WTC11 (cell line): ENCODE results near the gene COL26A1. TPM values are rescaled to one million over a fixed set of nuclear protein-coding genes. Genes with fewer than 3 reads are reported as not detected.

Experiments used
- ATAC-seq: fragments of 200-7000 bp; cut with Tn5 transposase; 2 replicates; pipeline ENCODE4 v1.10.0; 2021; ENCODE audit warnings: mild to moderate bottlenecking, moderate library complexity
- CTCF ChIA-PET: fragments of 300-600 bp; sonication (Branson Sonifier 250); formaldehyde crosslinking; loops from one replicate; lab custom pipeline; 2021; ENCODE audit warnings: antibody characterized with exemption; lab: Charles Lee
- POLR2A ChIA-PET: fragments of 350-600 bp; sonication (Branson Sonifier 250); formaldehyde crosslinking; loops from one replicate; lab custom pipeline; 2021; ENCODE audit warnings: antibody characterized with exemption; lab: Charles Lee
- DNase-seq: peaks from one replicate; pipeline ENCODE4 v3.0.0; 2021; ENCODE audit warnings: low spot score
- H3K27ac Mint-ChIP-seq: 2 replicates; pipeline ENCODE4 v1.8.0; 2021; ENCODE audit warnings: mixed read lengths
- H3K27me3 Mint-ChIP-seq: 2 replicates; pipeline ENCODE4 v1.8.0; 2021; ENCODE audit warnings: low read depth, mild to moderate bottlenecking, moderate library complexity, mixed read lengths
- H3K36me3 Mint-ChIP-seq: 2 replicates; pipeline ENCODE4 v1.8.0; 2021; ENCODE audit warnings: mixed read lengths
- H3K4me1 Mint-ChIP-seq: 2 replicates; pipeline ENCODE4 v1.8.0; 2022; ENCODE audit warnings: mixed read lengths
- H3K4me3 Mint-ChIP-seq: 2 replicates; pipeline ENCODE4 v1.8.0; 2021; ENCODE audit warnings: mild to moderate bottlenecking, moderate library complexity, mixed read lengths
- H3K9me3 Mint-ChIP-seq: 2 replicates; pipeline ENCODE4 v1.8.0; 2021; ENCODE audit warnings: mixed read lengths
- CREM ChIP-seq: sonication (generic); formaldehyde crosslinking; IDR thresholded peaks from 2 replicates; pipeline ENCODE4 v1.8.1; 2022; ENCODE audit warnings: mild to moderate bottlenecking, missing genetic modification reagents, moderate library complexity
- EMX1 ChIP-seq: fragments of 250-450 bp; sonication (Bioruptor Pico); IDR thresholded peaks from 2 replicates; pipeline ENCODE4 v1.8.0; 2021; ENCODE audit warnings: mild to moderate bottlenecking
- ESRRA ChIP-seq: sonication (generic); formaldehyde crosslinking; IDR thresholded peaks from 2 replicates; pipeline ENCODE4 v1.8.1; 2022; ENCODE audit warnings: mild to moderate bottlenecking, missing genetic modification reagents, borderline replicate concordance
- FOXK1 ChIP-seq: sonication (generic); formaldehyde crosslinking; IDR thresholded peaks from 2 replicates; pipeline ENCODE4 v1.8.0; 2022; ENCODE audit warnings: mild to moderate bottlenecking, moderate library complexity, missing genetic modification reagents
- HMGA2 ChIP-seq: fragments of 250-450 bp; sonication (Bioruptor Pico); IDR thresholded peaks from 2 replicates; pipeline ENCODE4 v1.4.0; 2021; ENCODE audit warnings: mild to moderate bottlenecking, moderate library complexity
- JUN ChIP-seq: sonication (generic); formaldehyde crosslinking; IDR thresholded peaks from 2 replicates; pipeline ENCODE4 v1.8.0; 2023; ENCODE audit warnings: mild to moderate bottlenecking, missing genetic modification reagents
- NR1H2 ChIP-seq: sonication (generic); formaldehyde crosslinking; IDR thresholded peaks from 2 replicates; pipeline ENCODE4 v1.9.0; 2021; ENCODE audit warnings: mild to moderate bottlenecking, moderate library complexity, missing genetic modification reagents
- OVOL2 ChIP-seq: fragments of 250-450 bp; sonication (Bioruptor Pico); IDR thresholded peaks from 2 replicates; pipeline ENCODE4 v1.9.0; 2021; ENCODE audit warnings: mild to moderate bottlenecking, borderline replicate concordance
- RELA ChIP-seq: sonication (generic); formaldehyde crosslinking; IDR thresholded peaks from 2 replicates; pipeline ENCODE4 v1.8.1; 2022; ENCODE audit warnings: missing genetic modification reagents, mild to moderate bottlenecking, borderline replicate concordance
- SMAD3 ChIP-seq: sonication (generic); formaldehyde crosslinking; IDR thresholded peaks from 2 replicates; pipeline ENCODE4 v1.8.0; 2022; ENCODE audit warnings: missing genetic modification reagents, mild to moderate bottlenecking, borderline replicate concordance
- TEAD1 ChIP-seq: sonication (generic); formaldehyde crosslinking; IDR thresholded peaks from 2 replicates; pipeline ENCODE4 v1.8.0; 2022; ENCODE audit warnings: mild to moderate bottlenecking, missing genetic modification reagents
- ZNF121 ChIP-seq: sonication (generic); formaldehyde crosslinking; IDR thresholded peaks from 2 replicates; pipeline ENCODE4 v1.8.0; 2023; ENCODE audit warnings: missing genetic modification reagents
- total RNA-seq: library from RNA; stranded (reverse); gene quantifications from 3 replicates; pipeline ENCODE4 v1.2.3, GENCODE V29; 2021
- TF ChIP-seq, protein P1 (sequence below): fragments of 250-450 bp; sonication (Bioruptor Pico); IDR thresholded peaks from 2 replicates; pipeline ENCODE4 v1.8.0; 2021; ENCODE audit warnings: mild to moderate bottlenecking
- TF ChIP-seq, protein P2 (sequence below): fragments of 250-450 bp; sonication (Bioruptor Pico); IDR thresholded peaks from 2 replicates; pipeline ENCODE4 v1.9.0; 2021; ENCODE audit warnings: mild to moderate bottlenecking
- TF ChIP-seq, protein P3 (sequence below): sonication (generic); formaldehyde crosslinking; IDR thresholded peaks from 2 replicates; pipeline ENCODE4 v1.8.1; 2023; ENCODE audit warnings: mild to moderate bottlenecking, missing genetic modification reagents, moderate library complexity
- TF ChIP-seq, protein P4 (sequence below): sonication (generic); formaldehyde crosslinking; IDR thresholded peaks from 2 replicates; pipeline ENCODE4 v1.8.1; 2022; ENCODE audit warnings: low read depth, missing genetic modification reagents, borderline replicate concordance
- TF ChIP-seq, protein P5 (sequence below): sonication (generic); formaldehyde crosslinking; IDR thresholded peaks from 2 replicates; pipeline ENCODE4 v1.8.0; 2023; ENCODE audit warnings: missing genetic modification reagents
- TF ChIP-seq, protein P6 (sequence below): sonication (generic); formaldehyde crosslinking; IDR thresholded peaks from 2 replicates; pipeline ENCODE4 v1.8.1; 2023; ENCODE audit warnings: mild to moderate bottlenecking, moderate library complexity, missing genetic modification reagents
- TF ChIP-seq, protein P7 (sequence below): sonication (generic); formaldehyde crosslinking; IDR thresholded peaks from 2 replicates; pipeline ENCODE4 v1.8.1; 2023; ENCODE audit warnings: mild to moderate bottlenecking, missing genetic modification reagents
- TF ChIP-seq, protein P8 (sequence below): sonication (generic); formaldehyde crosslinking; IDR thresholded peaks from 2 replicates; pipeline ENCODE4 v1.8.1; 2022; ENCODE audit warnings: low read depth, mild to moderate bottlenecking, moderate library complexity, missing genetic modification reagents, borderline replicate concordance

Gene COL26A1
- total RNA-seq, 1 experiment from 2014 or later = 64.4 TPM

DNA sequence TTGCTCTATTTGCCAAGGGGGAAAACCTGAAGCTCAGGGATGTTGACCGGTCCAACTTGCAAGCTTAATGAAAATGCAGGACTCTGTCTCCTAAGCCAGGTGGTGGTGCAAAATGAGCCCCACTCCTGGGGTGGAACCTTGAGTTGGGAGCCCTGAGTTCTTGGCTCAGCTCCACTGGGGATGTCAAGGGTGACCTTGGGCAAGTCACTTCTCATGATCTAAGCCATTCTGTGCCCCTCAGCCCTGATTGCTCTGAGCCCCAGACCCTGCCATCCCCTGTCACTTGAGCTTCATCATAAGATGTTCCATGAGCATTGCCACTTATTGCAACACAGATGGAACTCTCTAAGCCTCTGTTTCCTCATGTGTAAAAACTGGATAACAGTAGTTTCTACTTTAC lies 232.6 kb downstream of the COL26A1 start:
- H3K4me1 Mint-ChIP-seq = no peaks in the 10 kb centered on the region
- DNase-seq = no peak
- TF ChIP-seq, protein P1, sequence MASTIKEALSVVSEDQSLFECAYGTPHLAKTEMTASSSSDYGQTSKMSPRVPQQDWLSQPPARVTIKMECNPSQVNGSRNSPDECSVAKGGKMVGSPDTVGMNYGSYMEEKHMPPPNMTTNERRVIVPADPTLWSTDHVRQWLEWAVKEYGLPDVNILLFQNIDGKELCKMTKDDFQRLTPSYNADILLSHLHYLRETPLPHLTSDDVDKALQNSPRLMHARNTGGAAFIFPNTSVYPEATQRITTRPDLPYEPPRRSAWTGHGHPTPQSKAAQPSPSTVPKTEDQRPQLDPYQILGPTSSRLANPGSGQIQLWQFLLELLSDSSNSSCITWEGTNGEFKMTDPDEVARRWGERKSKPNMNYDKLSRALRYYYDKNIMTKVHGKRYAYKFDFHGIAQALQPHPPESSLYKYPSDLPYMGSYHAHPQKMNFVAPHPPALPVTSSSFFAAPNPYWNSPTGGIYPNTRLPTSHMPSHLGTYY = no peak
- TF ChIP-seq JUN (CRISPR knock-in tag) (no peak), ESRRA (CRISPR knock-in tag) (no peak), EMX1 (CRISPR knock-in tag) (no peak), RELA (CRISPR knock-in tag) (no peak), SMAD3 (CRISPR knock-in tag) (no peak), FOXK1 (CRISPR knock-in tag) (no peak)
- no peaks in the 10 kb centered on the region for H3K36me3 Mint-ChIP-seq
- no peaks in the 10 kb centered on the region for H3K27me3 Mint-ChIP-seq
- no peak for ATAC-seq
- H3K27ac Mint-ChIP-seq = no peak overlapping the region
- CTCF ChIA-PET = interaction anchor here (0.6 to 1.4 kb wide), 3 partner anchors 30 to 52 kb away, joined by 3 to 5 read pairs (median 3); no protein-coding TSS in a partner anchor
- no peaks in the 10 kb centered on the region for H3K9me3 Mint-ChIP-seq
- POLR2A ChIA-PET = no interaction called here
- no peak overlapping the region for H3K4me3 Mint-ChIP-seq

DNA sequence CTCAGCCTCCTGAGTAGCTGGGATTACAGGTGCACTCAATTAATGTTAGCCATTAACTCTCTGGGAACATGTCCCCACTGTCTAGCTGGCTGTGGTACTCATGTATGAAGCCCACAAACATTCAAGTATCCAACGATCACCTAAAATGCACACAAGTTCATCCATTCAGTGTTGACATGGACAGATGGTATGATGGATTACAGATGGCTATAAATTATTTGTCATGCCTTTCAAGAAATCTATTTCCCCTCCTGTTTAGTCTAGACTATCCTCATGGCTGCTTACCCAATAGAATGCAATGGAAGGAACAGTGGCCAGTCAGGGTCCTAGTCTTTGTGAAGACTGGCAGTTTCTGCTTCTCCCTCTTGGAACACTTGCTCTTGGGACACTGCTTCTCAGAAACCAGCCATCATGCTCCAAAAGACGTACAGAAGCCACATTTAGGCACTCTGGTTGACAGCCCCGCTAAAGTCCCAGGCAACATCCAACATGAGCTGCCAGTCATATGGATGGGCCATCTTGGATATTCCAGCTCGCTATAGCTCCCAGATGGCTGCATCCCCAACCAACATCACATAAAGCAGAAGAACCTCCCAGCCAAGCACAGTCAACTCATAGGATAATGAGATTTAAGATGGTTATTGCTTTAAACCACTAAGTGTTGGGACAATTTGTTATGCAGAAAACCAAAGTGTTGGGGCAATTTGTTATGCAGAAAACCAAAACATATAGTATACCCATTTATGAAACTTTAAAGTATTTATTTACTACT lies 233.3 kb downstream of the COL26A1 start:
- no peak for DNase-seq
- TF ChIP-seq, protein P2, sequence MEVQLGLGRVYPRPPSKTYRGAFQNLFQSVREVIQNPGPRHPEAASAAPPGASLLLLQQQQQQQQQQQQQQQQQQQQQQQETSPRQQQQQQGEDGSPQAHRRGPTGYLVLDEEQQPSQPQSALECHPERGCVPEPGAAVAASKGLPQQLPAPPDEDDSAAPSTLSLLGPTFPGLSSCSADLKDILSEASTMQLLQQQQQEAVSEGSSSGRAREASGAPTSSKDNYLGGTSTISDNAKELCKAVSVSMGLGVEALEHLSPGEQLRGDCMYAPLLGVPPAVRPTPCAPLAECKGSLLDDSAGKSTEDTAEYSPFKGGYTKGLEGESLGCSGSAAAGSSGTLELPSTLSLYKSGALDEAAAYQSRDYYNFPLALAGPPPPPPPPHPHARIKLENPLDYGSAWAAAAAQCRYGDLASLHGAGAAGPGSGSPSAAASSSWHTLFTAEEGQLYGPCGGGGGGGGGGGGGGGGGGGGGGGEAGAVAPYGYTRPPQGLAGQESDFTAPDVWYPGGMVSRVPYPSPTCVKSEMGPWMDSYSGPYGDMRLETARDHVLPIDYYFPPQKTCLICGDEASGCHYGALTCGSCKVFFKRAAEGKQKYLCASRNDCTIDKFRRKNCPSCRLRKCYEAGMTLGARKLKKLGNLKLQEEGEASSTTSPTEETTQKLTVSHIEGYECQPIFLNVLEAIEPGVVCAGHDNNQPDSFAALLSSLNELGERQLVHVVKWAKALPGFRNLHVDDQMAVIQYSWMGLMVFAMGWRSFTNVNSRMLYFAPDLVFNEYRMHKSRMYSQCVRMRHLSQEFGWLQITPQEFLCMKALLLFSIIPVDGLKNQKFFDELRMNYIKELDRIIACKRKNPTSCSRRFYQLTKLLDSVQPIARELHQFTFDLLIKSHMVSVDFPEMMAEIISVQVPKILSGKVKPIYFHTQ = no peak

DNA sequence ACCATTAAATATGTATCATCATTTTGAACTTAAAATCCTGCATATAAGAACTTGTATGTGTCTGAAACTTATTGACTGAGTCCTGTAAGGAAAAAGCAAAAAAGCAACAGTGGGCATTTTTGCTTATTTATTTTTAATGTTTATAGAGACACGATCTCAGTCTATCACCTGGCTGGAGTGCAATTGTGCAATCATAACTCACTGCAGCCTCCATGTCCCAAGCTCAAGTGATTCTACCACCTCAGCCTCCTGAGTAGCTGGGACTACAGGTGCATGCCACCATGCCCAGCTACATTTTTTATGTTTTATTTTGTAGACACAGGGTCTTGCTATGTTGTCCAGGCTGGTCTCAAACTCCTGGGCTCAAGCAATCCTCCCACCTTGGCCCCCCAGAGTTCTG lies 234.2 kb downstream of the COL26A1 start:
- Mint-ChIP-seq H3K4me3 (no peak overlapping the region), H3K27me3 (no peaks in the 10 kb centered on the region; the same call in 1 of the 2 replicates), H3K27ac (no peak overlapping the region), H3K36me3 (no peaks in the 10 kb centered on the region), H3K4me1 (no peaks in the 10 kb centered on the region), H3K9me3 (no peaks in the 10 kb centered on the region)
- CTCF ChIA-PET = no interaction called here
- POLR2A ChIA-PET = no interaction called here
- DNase-seq (no peak), ATAC-seq (no peak)
- TF ChIP-seq NR1H2 (CRISPR knock-in tag) (no peak), HMGA2 (CRISPR knock-in tag) (no peak), ZNF121 (CRISPR knock-in tag) (no peak), OVOL2 (CRISPR knock-in tag) (no peak), CREM (CRISPR knock-in tag) (no peak), JUN (CRISPR knock-in tag) (no peak), TEAD1 (CRISPR knock-in tag) (no peak)
- TF ChIP-seq, protein P3, sequence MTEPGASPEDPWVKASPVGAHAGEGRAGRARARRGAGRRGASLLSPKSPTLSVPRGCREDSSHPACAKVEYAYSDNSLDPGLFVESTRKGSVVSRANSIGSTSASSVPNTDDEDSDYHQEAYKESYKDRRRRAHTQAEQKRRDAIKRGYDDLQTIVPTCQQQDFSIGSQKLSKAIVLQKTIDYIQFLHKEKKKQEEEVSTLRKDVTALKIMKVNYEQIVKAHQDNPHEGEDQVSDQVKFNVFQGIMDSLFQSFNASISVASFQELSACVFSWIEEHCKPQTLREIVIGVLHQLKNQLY (CRISPR knock-in tag) = no peak
- TF ChIP-seq, protein P4, sequence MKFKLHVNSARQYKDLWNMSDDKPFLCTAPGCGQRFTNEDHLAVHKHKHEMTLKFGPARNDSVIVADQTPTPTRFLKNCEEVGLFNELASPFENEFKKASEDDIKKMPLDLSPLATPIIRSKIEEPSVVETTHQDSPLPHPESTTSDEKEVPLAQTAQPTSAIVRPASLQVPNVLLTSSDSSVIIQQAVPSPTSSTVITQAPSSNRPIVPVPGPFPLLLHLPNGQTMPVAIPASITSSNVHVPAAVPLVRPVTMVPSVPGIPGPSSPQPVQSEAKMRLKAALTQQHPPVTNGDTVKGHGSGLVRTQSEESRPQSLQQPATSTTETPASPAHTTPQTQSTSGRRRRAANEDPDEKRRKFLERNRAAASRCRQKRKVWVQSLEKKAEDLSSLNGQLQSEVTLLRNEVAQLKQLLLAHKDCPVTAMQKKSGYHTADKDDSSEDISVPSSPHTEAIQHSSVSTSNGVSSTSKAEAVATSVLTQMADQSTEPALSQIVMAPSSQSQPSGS (CRISPR knock-in tag) = no peak
- TF ChIP-seq, protein P5, sequence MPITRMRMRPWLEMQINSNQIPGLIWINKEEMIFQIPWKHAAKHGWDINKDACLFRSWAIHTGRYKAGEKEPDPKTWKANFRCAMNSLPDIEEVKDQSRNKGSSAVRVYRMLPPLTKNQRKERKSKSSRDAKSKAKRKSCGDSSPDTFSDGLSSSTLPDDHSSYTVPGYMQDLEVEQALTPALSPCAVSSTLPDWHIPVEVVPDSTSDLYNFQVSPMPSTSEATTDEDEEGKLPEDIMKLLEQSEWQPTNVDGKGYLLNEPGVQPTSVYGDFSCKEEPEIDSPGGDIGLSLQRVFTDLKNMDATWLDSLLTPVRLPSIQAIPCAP (CRISPR knock-in tag) = no peak
- TF ChIP-seq, protein P6, sequence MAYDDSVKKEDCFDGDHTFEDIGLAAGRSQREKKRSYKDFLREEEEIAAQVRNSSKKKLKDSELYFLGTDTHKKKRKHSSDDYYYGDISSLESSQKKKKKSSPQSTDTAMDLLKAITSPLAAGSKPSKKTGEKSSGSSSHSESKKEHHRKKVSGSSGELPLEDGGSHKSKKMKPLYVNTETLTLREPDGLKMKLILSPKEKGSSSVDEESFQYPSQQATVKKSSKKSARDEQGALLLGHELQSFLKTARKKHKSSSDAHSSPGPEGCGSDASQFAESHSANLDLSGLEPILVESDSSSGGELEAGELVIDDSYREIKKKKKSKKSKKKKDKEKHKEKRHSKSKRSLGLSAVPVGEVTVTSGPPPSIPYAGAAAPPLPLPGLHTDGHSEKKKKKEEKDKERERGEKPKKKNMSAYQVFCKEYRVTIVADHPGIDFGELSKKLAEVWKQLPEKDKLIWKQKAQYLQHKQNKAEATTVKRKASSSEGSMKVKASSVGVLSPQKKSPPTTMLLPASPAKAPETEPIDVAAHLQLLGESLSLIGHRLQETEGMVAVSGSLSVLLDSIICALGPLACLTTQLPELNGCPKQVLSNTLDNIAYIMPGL (CRISPR knock-in tag) = no peak
- TF ChIP-seq, protein P7, sequence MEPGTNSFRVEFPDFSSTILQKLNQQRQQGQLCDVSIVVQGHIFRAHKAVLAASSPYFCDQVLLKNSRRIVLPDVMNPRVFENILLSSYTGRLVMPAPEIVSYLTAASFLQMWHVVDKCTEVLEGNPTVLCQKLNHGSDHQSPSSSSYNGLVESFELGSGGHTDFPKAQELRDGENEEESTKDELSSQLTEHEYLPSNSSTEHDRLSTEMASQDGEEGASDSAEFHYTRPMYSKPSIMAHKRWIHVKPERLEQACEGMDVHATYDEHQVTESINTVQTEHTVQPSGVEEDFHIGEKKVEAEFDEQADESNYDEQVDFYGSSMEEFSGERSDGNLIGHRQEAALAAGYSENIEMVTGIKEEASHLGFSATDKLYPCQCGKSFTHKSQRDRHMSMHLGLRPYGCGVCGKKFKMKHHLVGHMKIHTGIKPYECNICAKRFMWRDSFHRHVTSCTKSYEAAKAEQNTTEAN (CRISPR knock-in tag) = no peak
- TF ChIP-seq, protein P8, sequence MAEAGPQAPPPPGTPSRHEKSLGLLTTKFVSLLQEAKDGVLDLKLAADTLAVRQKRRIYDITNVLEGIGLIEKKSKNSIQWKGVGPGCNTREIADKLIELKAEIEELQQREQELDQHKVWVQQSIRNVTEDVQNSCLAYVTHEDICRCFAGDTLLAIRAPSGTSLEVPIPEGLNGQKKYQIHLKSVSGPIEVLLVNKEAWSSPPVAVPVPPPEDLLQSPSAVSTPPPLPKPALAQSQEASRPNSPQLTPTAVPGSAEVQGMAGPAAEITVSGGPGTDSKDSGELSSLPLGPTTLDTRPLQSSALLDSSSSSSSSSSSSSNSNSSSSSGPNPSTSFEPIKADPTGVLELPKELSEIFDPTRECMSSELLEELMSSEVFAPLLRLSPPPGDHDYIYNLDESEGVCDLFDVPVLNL (CRISPR knock-in tag) = no peak

More for the DNA sequence above, 233.3 kb downstream of the COL26A1 start:
- H3K9me3 Mint-ChIP-seq = no peaks in the 10 kb centered on the region
- no peaks in the 10 kb centered on the region for H3K4me1 Mint-ChIP-seq
- H3K4me3 Mint-ChIP-seq = no peak overlapping the region
- no peaks in the 10 kb centered on the region for H3K36me3 Mint-ChIP-seq
- no peaks in the 10 kb centered on the region; the same call in 1 of the 2 replicates for H3K27me3 Mint-ChIP-seq
- H3K27ac Mint-ChIP-seq = no peak overlapping the region
- POLR2A ChIA-PET = no interaction called here
- CTCF ChIA-PET = no interaction called here
- ATAC-seq = no peak
